ENCODE results near the gene AFAP1.

The AFAP1 gene

DNA sequence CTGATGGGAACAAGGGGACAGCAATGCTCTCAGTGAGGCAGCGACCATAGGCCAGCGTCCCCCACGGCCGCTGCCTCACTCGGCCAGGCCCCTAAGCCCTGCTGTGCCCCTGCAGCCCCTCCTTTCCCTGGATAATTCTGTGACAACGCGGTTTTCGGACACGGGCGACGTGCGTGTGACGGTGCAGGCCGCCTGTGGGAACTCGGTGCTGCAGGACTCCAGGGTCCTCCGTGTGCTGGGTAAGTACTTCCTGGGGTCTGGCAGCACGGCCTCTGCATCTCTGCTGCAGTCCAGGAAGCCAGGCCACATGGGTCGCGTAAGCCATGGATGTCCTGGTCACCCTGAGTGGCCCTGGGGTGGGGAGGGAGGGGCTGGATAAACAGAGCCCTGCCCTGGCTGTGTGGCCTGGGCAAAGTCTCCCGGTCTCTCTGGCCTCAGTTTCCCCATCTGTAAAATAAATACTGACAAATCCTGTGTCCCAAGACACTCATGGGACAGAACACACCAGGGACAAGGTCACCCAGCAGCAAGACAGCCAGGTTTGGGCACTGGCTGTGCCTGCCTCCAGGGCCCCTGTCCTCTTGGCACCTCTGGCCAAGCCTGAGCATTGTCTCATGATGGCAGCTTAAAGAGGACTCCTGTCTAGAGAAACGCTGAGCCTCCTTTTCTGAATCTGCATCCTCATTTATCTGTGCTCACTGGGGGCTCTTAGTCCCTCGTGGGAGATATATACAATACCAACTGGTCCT is 212.8 kb downstream of the AFAP1 start:
- H3K4me3 ChIP-seq (ENCODE audit: low read length) = no peak overlapping the region
- TF ChIP-seq, protein P1, sequence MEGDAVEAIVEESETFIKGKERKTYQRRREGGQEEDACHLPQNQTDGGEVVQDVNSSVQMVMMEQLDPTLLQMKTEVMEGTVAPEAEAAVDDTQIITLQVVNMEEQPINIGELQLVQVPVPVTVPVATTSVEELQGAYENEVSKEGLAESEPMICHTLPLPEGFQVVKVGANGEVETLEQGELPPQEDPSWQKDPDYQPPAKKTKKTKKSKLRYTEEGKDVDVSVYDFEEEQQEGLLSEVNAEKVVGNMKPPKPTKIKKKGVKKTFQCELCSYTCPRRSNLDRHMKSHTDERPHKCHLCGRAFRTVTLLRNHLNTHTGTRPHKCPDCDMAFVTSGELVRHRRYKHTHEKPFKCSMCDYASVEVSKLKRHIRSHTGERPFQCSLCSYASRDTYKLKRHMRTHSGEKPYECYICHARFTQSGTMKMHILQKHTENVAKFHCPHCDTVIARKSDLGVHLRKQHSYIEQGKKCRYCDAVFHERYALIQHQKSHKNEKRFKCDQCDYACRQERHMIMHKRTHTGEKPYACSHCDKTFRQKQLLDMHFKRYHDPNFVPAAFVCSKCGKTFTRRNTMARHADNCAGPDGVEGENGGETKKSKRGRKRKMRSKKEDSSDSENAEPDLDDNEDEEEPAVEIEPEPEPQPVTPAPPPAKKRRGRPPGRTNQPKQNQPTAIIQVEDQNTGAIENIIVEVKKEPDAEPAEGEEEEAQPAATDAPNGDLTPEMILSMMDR (conservative IDR thresholded peaks at IDR 0.05; ENCODE audit: low read depth, low read length) = no peak
- no peak for DNase-seq (ENCODE audit: low read depth)

DNA sequence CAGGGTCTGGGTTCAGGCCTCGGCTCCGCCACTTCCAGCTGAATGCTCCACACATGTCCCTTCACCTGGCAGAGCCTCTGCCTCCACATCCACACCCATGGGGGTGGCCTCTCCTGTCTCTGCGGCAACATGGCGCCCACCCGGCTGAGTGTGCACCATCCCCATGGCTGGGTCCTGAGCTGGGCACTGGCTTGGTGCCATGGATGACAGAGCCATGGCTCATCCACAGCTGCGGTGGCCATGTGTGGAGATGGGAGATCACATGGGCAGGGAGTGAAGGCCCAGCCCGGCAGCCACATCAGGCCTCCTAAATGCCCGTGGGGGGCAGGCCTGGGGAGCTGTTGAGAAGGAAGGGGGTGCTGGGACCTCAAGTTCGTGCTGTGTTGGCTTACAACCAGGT is 213.7 kb downstream of the AFAP1 start:
- H3K4me3 ChIP-seq (ENCODE audit: low read length) = no peak overlapping the region
- TF ChIP-seq, protein P1 (conservative IDR thresholded peaks at IDR 0.05; ENCODE audit: low read depth, low read length) = no peak
- no peak for DNase-seq (ENCODE audit: low read depth)

DNA sequence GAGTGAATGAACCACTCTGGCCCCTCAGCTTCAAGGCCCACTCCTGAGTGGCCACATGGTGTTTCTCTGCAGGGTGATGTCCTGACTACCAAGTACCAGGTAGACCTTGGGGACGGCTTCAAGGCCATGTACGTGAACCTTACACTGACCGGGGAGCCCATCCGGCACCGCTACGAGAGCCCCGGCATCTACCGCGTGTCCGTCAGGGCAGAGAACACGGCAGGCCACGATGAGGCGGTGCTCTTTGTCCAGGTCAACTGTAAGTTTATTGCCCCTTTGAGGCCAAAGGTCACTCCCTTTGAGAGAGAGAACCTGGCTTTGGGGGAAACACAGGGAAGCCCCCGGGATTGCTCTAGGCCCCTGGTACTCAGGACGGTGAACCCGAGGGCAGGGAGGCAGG is 216.0 kb downstream of the AFAP1 start:
- TF ChIP-seq, protein P1 (conservative IDR thresholded peaks at IDR 0.05; ENCODE audit: low read depth, low read length) = no peak

DNA sequence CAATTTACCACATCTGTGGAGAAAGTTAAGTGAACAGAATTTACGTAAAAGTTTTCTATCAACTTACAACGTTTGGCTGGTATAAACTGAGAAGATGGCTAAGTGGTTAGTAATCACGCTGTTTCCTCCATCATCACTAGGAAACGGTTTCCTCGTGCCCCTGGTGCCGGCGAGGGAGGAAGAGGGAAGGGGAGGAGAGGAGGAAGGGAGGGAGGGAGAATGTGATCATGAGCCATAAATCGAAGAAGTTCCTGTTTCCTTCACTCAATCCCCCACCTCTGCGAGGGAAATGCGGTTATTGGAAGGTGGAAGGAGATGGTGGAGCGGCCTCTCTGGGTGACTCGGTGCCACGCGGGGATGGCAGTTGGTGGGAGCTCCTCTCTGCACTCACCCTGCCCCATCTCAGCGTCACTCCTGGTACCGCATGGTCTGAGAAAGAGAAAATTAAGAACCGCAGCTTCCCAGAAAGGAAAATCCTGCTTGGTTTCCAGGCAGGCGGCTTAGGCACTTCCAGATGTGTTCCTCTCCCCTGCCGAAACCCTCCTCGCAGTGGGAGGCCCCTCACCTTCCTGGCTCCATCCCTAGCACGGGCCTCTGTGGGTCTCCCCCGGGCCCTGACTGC is 216.8 kb downstream of the AFAP1 start:
- TF ChIP-seq, protein P1 (conservative IDR thresholded peaks at IDR 0.05; ENCODE audit: low read depth, low read length) = no peak
- DNase-seq (ENCODE audit: low read depth) = no peak
- H3K4me3 ChIP-seq (ENCODE audit: low read length) = no peak overlapping the region

More for the DNA sequence above, 216.0 kb downstream of the AFAP1 start:
- H3K4me3 ChIP-seq (ENCODE audit: low read length) = no peak overlapping the region
- DNase-seq (ENCODE audit: low read depth) = no peak

DNA sequence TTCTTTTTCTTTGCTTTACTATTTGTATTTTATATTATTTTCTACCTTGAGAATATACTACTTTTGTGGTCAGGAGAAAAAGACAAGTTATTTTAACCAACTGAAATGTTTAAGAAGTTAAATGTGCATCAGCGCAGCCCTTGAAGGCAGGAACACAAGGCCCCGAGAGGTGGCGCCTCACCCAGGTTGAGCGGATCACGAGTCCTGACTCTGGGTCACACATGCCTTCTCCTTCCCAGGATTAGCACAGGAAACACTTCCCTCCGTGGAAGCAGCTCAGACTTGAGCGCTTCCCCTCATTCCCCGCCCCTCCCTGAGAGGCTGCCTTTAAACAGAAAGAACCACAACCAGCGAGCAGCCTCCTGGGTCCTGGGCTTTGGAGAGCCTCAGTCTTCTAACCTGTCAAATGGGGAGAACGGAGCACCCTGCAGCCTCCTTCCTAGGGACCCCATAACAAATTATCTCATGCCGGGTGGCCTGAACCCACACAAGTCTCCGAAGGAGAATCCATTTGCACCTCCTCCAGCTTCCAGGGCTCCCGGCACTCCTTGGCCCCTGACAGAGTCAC is 217.6 kb downstream of the AFAP1 start:
- TF ChIP-seq, protein P1 (conservative IDR thresholded peaks at IDR 0.05; ENCODE audit: low read depth, low read length) = peak; percentile 62
- H3K4me3 ChIP-seq (ENCODE audit: low read length) = no peak overlapping the region

DNA sequence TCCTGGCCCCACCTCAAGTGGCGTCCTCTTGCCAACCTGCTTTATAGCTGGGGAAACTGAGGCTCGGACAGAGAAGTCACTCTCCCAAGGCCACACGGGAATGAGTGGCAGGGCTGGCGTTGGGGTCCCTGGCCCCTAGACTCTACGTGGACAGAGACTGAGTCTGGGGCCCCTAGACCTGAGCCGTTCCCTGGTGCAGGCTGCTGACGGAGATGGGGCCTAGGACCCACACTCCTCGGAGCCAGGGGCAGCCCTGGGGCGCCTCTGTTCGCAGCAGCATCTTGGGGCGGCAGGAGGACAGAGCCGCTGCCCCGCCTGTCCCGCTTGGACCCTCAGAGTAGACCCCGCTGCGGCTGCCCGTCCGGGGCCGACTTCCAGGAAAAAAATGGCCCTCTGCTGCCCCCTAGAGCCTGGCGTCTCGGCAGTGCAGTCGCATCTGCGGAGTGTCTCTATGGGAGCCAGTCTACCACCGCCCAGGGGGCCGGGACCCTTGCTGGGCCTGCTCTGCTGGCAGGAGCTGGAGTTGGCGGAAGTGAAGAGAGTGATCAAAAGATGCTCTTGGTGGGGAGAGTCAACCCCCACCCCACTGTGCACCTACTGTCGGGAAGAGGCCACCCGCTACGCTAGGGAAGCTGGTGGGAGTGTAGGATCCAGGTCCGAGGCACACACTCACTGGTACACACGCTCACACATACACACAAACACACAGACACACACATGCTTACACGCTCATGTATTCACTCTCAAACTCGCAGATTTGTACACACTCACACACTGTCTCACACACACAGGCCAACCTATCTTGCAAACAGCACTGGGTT is 220.1 kb downstream of the AFAP1 start:
- H3K4me3 ChIP-seq (ENCODE audit: low read length) = no peak overlapping the region
- DNase-seq (ENCODE audit: low read depth) = no peak
- TF ChIP-seq, protein P1 (conservative IDR thresholded peaks at IDR 0.05; ENCODE audit: low read depth, low read length) = peak; percentile 82

More for the DNA sequence above, 217.6 kb downstream of the AFAP1 start:
- DNase-seq (ENCODE audit: low read depth) = peak; percentile 9

Data from retinal pigment epithelial cell (primary cell).